MM.1S (cell line): Measurements from ENCODE around the gene RAB31.

ENCODE experiments used
- DNase-seq: peaks from one replicate; pipeline ENCODE4 v3.0.0-alpha.2; 2015
- H2AFZ ChIP-seq: fragments of 300-600 bp; sonication (generic); 2 replicates; pipeline ENCODE4 v1.6.0; 2016; ENCODE audit warnings: antibody characterized with exemption, low read length
- H3F3A ChIP-seq: fragments of 300-600 bp; sonication (generic); 2 replicates; pipeline ENCODE4 v1.6.1; 2016; ENCODE audit warnings: mild to moderate bottlenecking, antibody characterized with exemption, low read length, moderate library complexity, mixed read lengths; ENCODE audit not compliant: insufficient read depth
- H3K27ac ChIP-seq: fragments of 300-600 bp; sonication (generic); 2 replicates; pipeline ENCODE4 v1.5.1; 2016; ENCODE audit warnings: mild to moderate bottlenecking, low read length
- H3K27me3 ChIP-seq: fragments of 300-600 bp; sonication (generic); replicated peaks from 2 replicates; pipeline ENCODE4 v1.6.0; 2016; ENCODE audit warnings: low read length; ENCODE audit not compliant: insufficient read depth
- H3K36me3 ChIP-seq: fragments of 300-600 bp; sonication (generic); replicated peaks from 2 replicates; pipeline ENCODE4 v1.6.1; 2016; ENCODE audit warnings: mild to moderate bottlenecking, low read length, mixed read lengths; ENCODE audit not compliant: insufficient read depth
- H3K4me1 ChIP-seq: fragments of 300-600 bp; sonication (generic); 2 replicates; pipeline ENCODE4 v1.6.1; 2016; ENCODE audit warnings: low read length, mixed read lengths
- H3K4me2 ChIP-seq: fragments of 300-600 bp; sonication (generic); 2 replicates; pipeline ENCODE4 v1.6.0; 2016; ENCODE audit warnings: low read depth, low read length
- H3K4me3 ChIP-seq: fragments of 300-600 bp; sonication (generic); 2 replicates; pipeline ENCODE4 v1.5.1; 2016; ENCODE audit warnings: low read length, mixed read lengths
- H3K79me2 ChIP-seq: fragments of 300-600 bp; sonication (generic); 2 replicates; pipeline ENCODE4 v1.6.1; 2016; ENCODE audit warnings: mixed run types, low read length, mixed read lengths
- H3K9ac ChIP-seq: fragments of 300-600 bp; sonication (generic); 2 replicates; pipeline ENCODE4 v1.6.1; 2016; ENCODE audit warnings: low read length, mixed read lengths
- H3K9me2 ChIP-seq: fragments of 300-600 bp; sonication (generic); replicated peaks from 2 replicates; pipeline ENCODE4 v1.6.1; 2016; ENCODE audit warnings: mild to moderate bottlenecking, low read length, mixed read lengths; ENCODE audit not compliant: insufficient read depth
- H3K9me3 ChIP-seq: fragments of 300-600 bp; sonication (generic); replicated peaks from 2 replicates; pipeline ENCODE4 v1.6.1; 2016; ENCODE audit warnings: mild to moderate bottlenecking, low read length, mixed read lengths; ENCODE audit not compliant: insufficient read depth
- H4K20me1 ChIP-seq: fragments of 300-600 bp; sonication (generic); 2 replicates; pipeline ENCODE4 v1.6.1; 2016; ENCODE audit warnings: mild to moderate bottlenecking, low read length, moderate library complexity, mixed read lengths; ENCODE audit not compliant: insufficient read depth
- CTCF ChIP-seq: fragments of 300-600 bp; sonication (generic); IDR thresholded peaks from 2 replicates; pipeline ENCODE4 v1.5.1; 2016; ENCODE audit warnings: antibody characterized with exemption, low read length, mixed read lengths
- EZH2 ChIP-seq: fragments of 300-600 bp; sonication (generic); optimal IDR thresholded peaks from 2 replicates; pipeline ENCODE3; 2017; ENCODE audit warnings: low read depth, mild to moderate bottlenecking, antibody characterized with exemption, low read length, mixed read lengths
- EZH2phosphoT487 ChIP-seq: fragments of 300-600 bp; sonication (generic); IDR thresholded peaks from 2 replicates; pipeline ENCODE4 v1.6.1; 2018; ENCODE audit warnings: antibody characterized with exemption, low read length

The RAB31 gene

DNA sequence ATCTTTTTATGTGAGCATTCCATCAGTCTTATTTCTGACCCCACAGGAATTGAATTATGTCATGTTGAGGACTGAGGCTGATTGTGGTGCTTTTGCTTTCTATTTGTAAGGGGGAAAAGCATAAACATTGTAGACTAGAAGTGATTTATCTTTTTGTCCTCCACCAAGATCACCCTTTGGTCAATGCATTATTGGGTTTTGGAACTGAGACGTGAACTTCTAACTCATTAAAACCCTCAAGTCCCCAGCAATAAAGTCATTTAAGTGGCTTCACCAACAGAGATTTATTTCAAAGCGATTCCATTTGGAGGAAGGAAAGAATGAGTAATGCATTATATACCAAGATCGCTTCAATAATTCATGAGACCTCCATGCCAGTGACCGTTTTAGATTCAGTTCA lies 102.2 kb downstream of the RAB31 start:
- Histone ChIP-seq H3K4me3 (no peak overlapping the region), H2AFZ (no peak overlapping the region), H3K4me1 (no peaks in the 10 kb centered on the region), H3F3A (no peaks in the 10 kb centered on the region), H3K4me2 (no peak overlapping the region), H3K9ac (no peak overlapping the region), H3K9me2 (no peaks in the 10 kb centered on the region), H3K79me2 (no peaks in the 10 kb centered on the region), H3K36me3 (no peaks in the 10 kb centered on the region), H4K20me1 (no peaks in the 10 kb centered on the region), H3K27ac (no peak overlapping the region), H3K27me3 (no peaks in the 10 kb centered on the region), H3K9me3 (no peaks in the 10 kb centered on the region)
- TF ChIP-seq CTCF = no peak
- no peak for TF ChIP-seq EZH2
- no peak for TF ChIP-seq EZH2phosphoT487
- no peak for DNase-seq

GRCh38 chr18:9810994-9811705 lies 103.0 kb downstream of the RAB31 start:
- H2AFZ ChIP-seq = no peak overlapping the region

GRCh38 chr18:9811978-9812377 lies 103.9 kb downstream of the RAB31 start:
- Histone ChIP-seq H3K9me2 (no peaks in the 10 kb centered on the region), H3K4me2 (no peak overlapping the region), H2AFZ (no peak overlapping the region), H3K4me1 (no peaks in the 10 kb centered on the region), H3K36me3 (no peaks in the 10 kb centered on the region), H3K9me3 (no peaks in the 10 kb centered on the region), H3K79me2 (no peaks in the 10 kb centered on the region), H4K20me1 (no peaks in the 10 kb centered on the region), H3K9ac (no peak overlapping the region), H3K27me3 (no peaks in the 10 kb centered on the region), H3F3A (no peaks in the 10 kb centered on the region), H3K27ac (no peak overlapping the region), H3K4me3 (no peak overlapping the region)
- TF ChIP-seq CTCF (no peak), EZH2 (no peak), EZH2phosphoT487 (no peak)
- DNase-seq = no peak

More at GRCh38 chr18:9810994-9811705, 103.0 kb downstream of the RAB31 start:
- Histone ChIP-seq H3K36me3 (no peaks in the 10 kb centered on the region), H3K27me3 (no peaks in the 10 kb centered on the region), H4K20me1 (no peaks in the 10 kb centered on the region), H3F3A (no peaks in the 10 kb centered on the region), H3K4me1 (no peaks in the 10 kb centered on the region), H3K9ac (no peak overlapping the region), H3K4me2 (no peak overlapping the region), H3K9me2 (no peaks in the 10 kb centered on the region), H3K9me3 (no peaks in the 10 kb centered on the region), H3K4me3 (no peak overlapping the region), H3K27ac (no peak overlapping the region), H3K79me2 (no peaks in the 10 kb centered on the region)
- DNase-seq = no peak
- no peak for TF ChIP-seq CTCF
- no peak for TF ChIP-seq EZH2phosphoT487
- no peak for TF ChIP-seq EZH2
